H1 (cell line): Measurements from ENCODE around the gene ZNF837.
A peak's percentile ranks its signal among the peaks of the same experiment; 100 is the strongest.

Source experiments
- CTCF ChIP-seq, 3 experiments: IDR thresholded peaks; 1 replicate in 2 of 3; 2 replicates in 1 of 3; pipeline versions ENCODE4 v1.5.1 to v1.6.1; 2011; ENCODE audit warnings: low read length in 3 of 3, mild to moderate bottlenecking in 3 of 3, inconsistent platforms in 2 of 3, low read depth in 1 of 3, moderate library complexity in 1 of 3; ENCODE audit not compliant: insufficient read depth in 1 of 3; ENCODE audit errors: control extremely low read depth in 1 of 3
- GTF2F1 ChIP-seq: IDR thresholded peaks from 2 replicates; pipeline ENCODE4 v1.6.1; 2012; ENCODE audit warnings: low read depth, low read length, improper control_type of control experiment, borderline replicate concordance
- HDAC2 ChIP-seq, 2 experiments: fragments of 300-600 bp in 1 of 2; sonication (generic) in 1 of 2; IDR thresholded peaks; 2 replicates each; pipeline ENCODE4 v1.6.1; 2011 to 2012; ENCODE audit warnings: low read depth in 2 of 2, low read length in 2 of 2, mild to moderate bottlenecking in 2 of 2, moderate library complexity in 2 of 2, borderline replicate concordance in 1 of 2, inconsistent platforms in 1 of 2
- HDAC6 ChIP-seq: IDR thresholded peaks from one replicate; pipeline ENCODE4 v1.7.1; 2012; ENCODE audit warnings: low read depth, mild to moderate bottlenecking, inconsistent platforms, low read length, moderate library complexity
- JUN ChIP-seq: IDR thresholded peaks from 2 replicates; pipeline ENCODE4 v1.6.1; 2011; ENCODE audit warnings: low read depth, mild to moderate bottlenecking, improper control_type of control experiment, low read length
- JUND ChIP-seq: IDR thresholded peaks from 2 replicates; pipeline ENCODE4 v1.6.1; 2011; ENCODE audit warnings: mild to moderate bottlenecking, improper control_type of control experiment, low read length
- POLR2AphosphoS5 ChIP-seq: IDR thresholded peaks from 2 replicates; pipeline ENCODE4 v1.6.1; 2011; ENCODE audit warnings: low read depth, low read length
- RAD21 ChIP-seq, 2 experiments: IDR thresholded peaks in 1 of 2; conservative IDR thresholded peaks in 1 of 2; 2 replicates each; pipeline ENCODE4 v1.6.1; 2011; ENCODE audit warnings: low read depth in 2 of 2, low read length in 2 of 2, improper control_type of control experiment in 1 of 2, inconsistent platforms in 1 of 2, mild to moderate bottlenecking in 1 of 2, moderate library complexity in 1 of 2
- RXRA ChIP-seq: IDR thresholded peaks from 2 replicates; pipeline ENCODE4 v1.6.1; 2011; ENCODE audit warnings: low read depth, mild to moderate bottlenecking, low read length, moderate library complexity; ENCODE audit not compliant: insufficient read depth
- TAF1 ChIP-seq: IDR thresholded peaks from 2 replicates; pipeline ENCODE4 v1.6.1; 2011; ENCODE audit warnings: mild to moderate bottlenecking, low read depth, low read length
- TEAD4 ChIP-seq: IDR thresholded peaks from 2 replicates; pipeline ENCODE4 v1.6.1; 2012; ENCODE audit warnings: low read depth, low read length, inconsistent platforms, mixed read lengths
- USF2 ChIP-seq: IDR thresholded peaks from 2 replicates; pipeline ENCODE4 v1.6.1; 2011; ENCODE audit warnings: low read length, improper control_type of control experiment
- YY1 ChIP-seq: IDR thresholded peaks from 2 replicates; pipeline ENCODE4 v1.6.1; 2011; ENCODE audit warnings: low read depth, mild to moderate bottlenecking, low read length
- ZNF274 ChIP-seq: IDR thresholded peaks from 2 replicates; pipeline ENCODE4 v1.7.0; 2012; ENCODE audit warnings: low read length, borderline replicate concordance; ENCODE audit errors: extremely low read depth

DNA sequence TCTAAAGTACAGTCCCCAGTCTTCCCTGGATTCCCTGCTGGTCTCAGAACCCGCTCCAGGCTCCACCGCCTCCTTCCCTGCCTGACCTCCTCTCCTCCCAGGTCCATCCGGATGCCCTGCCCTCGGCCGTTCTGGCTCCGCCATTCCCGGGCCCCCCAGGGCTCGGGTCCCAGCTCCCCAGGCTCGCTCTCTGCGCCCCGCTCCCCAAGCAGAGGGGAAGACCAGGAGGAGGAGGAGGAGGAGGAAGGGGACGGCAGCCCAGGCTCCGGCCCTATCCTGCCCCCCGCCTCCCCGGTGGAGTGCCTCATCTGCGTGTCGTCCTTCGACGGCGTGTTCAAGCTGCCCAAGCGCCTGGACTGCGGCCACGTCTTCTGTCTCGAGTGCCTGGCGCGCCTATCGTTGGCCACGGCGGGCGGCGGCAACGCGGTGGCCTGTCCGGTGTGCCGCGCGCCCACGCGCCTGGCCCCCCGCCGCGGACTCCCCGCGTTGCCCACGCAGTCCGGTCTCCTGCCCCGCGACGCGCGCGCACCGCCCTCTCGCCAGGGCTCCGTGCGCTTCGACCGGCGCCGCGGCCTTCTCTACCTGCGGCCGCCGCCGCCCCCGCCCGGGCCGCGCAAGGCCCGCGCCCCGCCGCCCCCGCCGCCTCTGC lies 15.3 kb upstream of the ZNF837 start:
- TF ChIP-seq POLR2AphosphoS5 = peak; percentile 20; the same call in 1 of the 2 replicates
- no peak for TF ChIP-seq CTCF (IDR thresholded peaks at IDR 0.05; ENCODE audit: control extremely low read depth in 1 of 3, insufficient read depth in 1 of 3, low read depth in 1 of 3, low read length in 3 of 3)
- no peak for TF ChIP-seq HDAC2 (IDR thresholded peaks at IDR 0.05; ENCODE audit: borderline replicate concordance in 1 of 2, low read depth in 2 of 2, low read length in 2 of 2)
- no peak for TF ChIP-seq TEAD4
- no peak for TF ChIP-seq ZNF274
- no peak for TF ChIP-seq JUND
- TF ChIP-seq USF2 = no peak
- no peak for TF ChIP-seq HDAC6
- TF ChIP-seq JUN = no peak
- TF ChIP-seq RXRA = no peak
- 0 out of 2 replicates have a peak, but pooled peaks have one; percentile 59 for TF ChIP-seq YY1
- TF ChIP-seq GTF2F1 = no peak
- TF ChIP-seq RAD21 (IDR thresholded peaks at IDR 0.05 in 1 of 2, conservative IDR thresholded peaks at IDR 0.05 in 1 of 2; ENCODE audit: low read depth in 2 of 2, low read length in 2 of 2) = no peak
- no peak for TF ChIP-seq TAF1
